Naive B cell (primary cell): ENCODE data around the gene TRAFD1. TPM values are rescaled to one million over a fixed set of nuclear protein-coding genes. Genes with fewer than 3 reads are reported as not detected.
"Not testable (repeated sequence)": the region's sequence is repeated elsewhere in the genome, so short reads cannot be mapped to it uniquely, and the experiment has no call there.

ENCODE experiments used
- ATAC-seq, 2 donors: fragments of 150-1000 bp; cut with Tn5 transposase; 2 replicates each; pipeline ENCODE4 v1.10.0; 2021; ENCODE audit warnings: low read depth in 2 of 2, mild to moderate bottlenecking in 2 of 2, moderate library complexity in 2 of 2
- DNase-seq: peaks from one replicate; pipeline ENCODE4 v3.0.0; 2022
- H3K27ac Mint-ChIP-seq, 6 donors: one replicate each; pipeline ENCODE4 v1.8.0; 2020 to 2022; ENCODE audit warnings: mild to moderate bottlenecking in 6 of 6, mixed read lengths in 6 of 6, moderate library complexity in 5 of 6, inconsistent platforms in 2 of 6
- H3K27me3 Mint-ChIP-seq, 3 donors: one replicate each; pipeline ENCODE4 v1.8.0; 2021 to 2022; ENCODE audit warnings: mixed read lengths in 3 of 3, mild to moderate bottlenecking in 1 of 3
- H3K36me3 Mint-ChIP-seq, 2 donors: one replicate each; pipeline ENCODE4 v1.8.0; 2020 to 2022; ENCODE audit warnings: mixed read lengths in 2 of 2, inconsistent platforms in 1 of 2, mild to moderate bottlenecking in 1 of 2
- H3K4me1 Mint-ChIP-seq, 3 donors: one replicate each; pipeline ENCODE4 v1.8.0; 2020 to 2022; ENCODE audit warnings: mixed read lengths in 3 of 3, inconsistent platforms in 1 of 3, mild to moderate bottlenecking in 1 of 3, moderate library complexity in 1 of 3
- H3K4me3 Mint-ChIP-seq, 8 donors: one replicate each; pipeline ENCODE4 v1.8.0; 2020 to 2022; ENCODE audit warnings: mild to moderate bottlenecking in 8 of 8, mixed read lengths in 8 of 8, moderate library complexity in 8 of 8, inconsistent platforms in 2 of 8
- H3K9me3 Mint-ChIP-seq, 7 donors: one replicate each; pipeline ENCODE4 v1.8.0; 2020 to 2022; ENCODE audit warnings: mixed read lengths in 7 of 7, mild to moderate bottlenecking in 5 of 7, inconsistent platforms in 2 of 7, moderate library complexity in 1 of 7
- polyA plus RNA-seq, 6 donors: library from polyadenylated mRNA; unstranded; fragments of 300-500 nt; fragmentation: Illumina TruSeq; gene quantifications; one replicate each; pipeline ENCODE4 v1.2.3, GENCODE V29; 2021; ENCODE audit warnings: low read depth in 6 of 6

The TRAFD1 gene
- polyA plus RNA-seq, 6 donors from 2014 or later, result 55.6 to 83.2 (median 80.2) TPM

DNA sequence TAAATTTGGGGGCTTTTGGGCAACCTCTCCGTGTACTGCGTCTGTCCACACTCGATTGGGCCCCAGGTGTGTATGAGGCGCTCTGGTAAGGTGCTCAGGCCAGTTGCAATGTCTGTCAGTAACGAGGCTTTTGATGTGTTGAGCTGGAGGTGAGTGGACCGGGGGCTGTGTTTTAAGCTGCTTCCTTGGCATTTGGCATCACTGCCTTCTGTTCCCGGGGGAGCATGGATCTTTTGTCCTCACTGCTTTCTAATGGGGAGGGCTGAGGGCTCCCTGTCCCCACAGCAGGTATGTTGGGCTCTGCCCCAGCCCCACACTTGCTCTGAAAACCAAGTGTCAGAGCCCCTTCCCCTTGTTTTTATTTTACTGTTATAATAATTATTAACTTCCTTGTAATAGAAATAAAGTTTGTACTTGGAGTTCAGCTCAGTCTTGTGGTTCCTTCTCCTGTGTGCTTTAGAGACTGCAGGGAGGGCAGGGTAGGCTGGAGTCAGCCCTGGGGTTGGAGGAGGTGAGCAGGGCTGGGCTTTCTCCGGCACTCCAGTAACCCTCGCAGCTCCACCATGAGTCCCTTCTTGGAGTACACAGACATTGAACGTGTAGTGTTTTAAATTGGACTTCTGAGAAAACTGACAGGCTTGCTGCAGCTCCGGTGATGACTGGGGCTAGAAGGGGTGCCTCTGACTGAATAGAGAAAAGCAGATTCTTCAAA, 28.0 kb downstream of the TRAFD1 start:
- peak overlapping the region in 1 of 8 donors; percentile 15 for H3K4me3 Mint-ChIP-seq
- no peak for ATAC-seq

DNA sequence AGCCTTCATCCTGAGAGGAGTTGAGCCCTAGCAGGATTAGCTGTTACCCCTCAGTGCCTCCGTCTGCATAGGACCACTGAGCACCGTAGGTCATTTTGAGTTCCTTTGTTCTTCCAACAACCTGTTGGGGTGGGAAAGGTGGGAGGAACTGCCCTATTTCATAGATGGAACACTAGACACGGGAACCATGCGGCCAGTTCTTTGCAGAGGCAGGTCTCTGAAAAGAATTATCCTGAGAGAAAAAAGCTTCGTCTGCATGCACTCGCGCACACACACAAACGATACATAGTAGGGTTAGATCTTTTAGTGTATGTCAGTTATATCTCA, 28.5 kb downstream of the TRAFD1 start:
- peak overlapping the region in 4 of 6 donors; percentile 45 to 92 (median 69) for H3K27ac Mint-ChIP-seq
- ATAC-seq, result no peak
- H3K27me3 Mint-ChIP-seq, result no peaks in the 10 kb centered on the region
- no peak for DNase-seq
- no peak overlapping the region for H3K4me3 Mint-ChIP-seq
- H3K36me3 Mint-ChIP-seq, result peaks cover 62 to 68% of the 10 kb centered on the region in 2 donors
- H3K4me1 Mint-ChIP-seq, result peaks cover 12 to 35% (median 28%) of the 10 kb centered on the region in 3 donors
- H3K9me3 Mint-ChIP-seq, result peaks cover 9 to 37% (median 31%) of the 10 kb centered on the region in 7 donors

More for the DNA sequence above, 28.0 kb downstream of the TRAFD1 start:
- Mint-ChIP-seq H3K27me3 (no peaks in the 10 kb centered on the region), H3K27ac (peak overlapping the region; percentile 13 to 80 (median 58)), H3K9me3 (peaks cover 8 to 32% (median 25%) of the 10 kb centered on the region in 7 donors), H3K36me3 (peaks cover 59 to 64% of the 10 kb centered on the region in 2 donors), H3K4me1 (peaks cover 10 to 29% (median 28%) of the 10 kb centered on the region in 3 donors)
- DNase-seq, result no peak

DNA sequence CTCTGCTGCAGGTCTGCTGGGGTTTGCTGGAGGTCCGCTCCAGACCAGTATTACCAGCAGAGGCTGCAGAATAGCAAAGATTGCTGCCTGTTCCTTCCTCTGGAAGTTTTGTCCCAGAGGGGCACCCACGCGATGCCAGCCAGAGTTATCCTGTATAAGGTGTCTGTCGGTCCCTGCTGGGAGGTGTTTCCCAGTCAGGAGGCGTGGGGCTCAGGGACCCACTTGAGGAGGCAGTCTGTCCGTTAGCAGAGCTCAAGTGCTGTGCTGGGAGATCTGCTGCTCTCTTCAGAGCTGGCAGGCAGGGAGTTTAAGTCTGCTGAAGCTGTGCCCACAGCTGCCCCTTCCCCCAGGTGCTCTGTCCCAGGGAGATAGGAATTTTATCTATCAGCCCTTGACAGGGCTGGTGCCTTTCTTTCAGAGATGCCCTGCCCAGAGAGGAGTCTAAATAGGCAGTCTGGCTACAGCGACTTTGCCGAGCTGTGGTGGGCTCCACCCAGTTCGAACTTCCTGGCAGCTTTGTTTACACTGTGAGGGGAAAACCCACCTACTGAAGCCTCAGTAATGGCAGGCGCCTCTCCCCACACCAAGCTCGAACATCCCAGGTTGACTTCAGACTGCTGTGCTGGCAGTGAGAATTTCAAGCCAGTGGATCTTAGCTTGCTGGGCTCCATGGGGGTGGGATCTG, 33.2 kb downstream of the TRAFD1 start:
- peaks cover 23 to 37% (median 33%) of the 10 kb centered on the region in 3 donors for H3K4me1 Mint-ChIP-seq

DNA sequence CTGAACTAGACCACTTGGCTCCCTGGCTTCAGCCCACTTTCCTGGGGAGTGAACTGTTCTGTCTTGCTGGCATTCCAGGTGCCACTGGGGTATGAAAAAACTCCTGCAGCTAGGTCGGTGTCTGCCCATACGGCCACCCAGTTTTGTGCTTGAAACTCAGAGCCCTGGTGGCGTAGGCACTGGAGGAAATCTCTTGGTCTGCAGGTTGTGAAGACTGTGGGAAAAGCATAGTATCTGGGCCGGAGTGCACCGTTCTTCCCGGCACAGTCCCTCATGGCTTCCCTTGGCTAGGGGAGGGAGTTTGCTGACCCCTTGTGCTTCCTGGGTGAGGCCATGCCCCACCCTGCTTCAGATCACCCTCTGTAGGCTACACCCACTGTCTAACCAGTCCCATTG, 33.8 kb downstream of the TRAFD1 start:
- peaks cover 9 to 47% (median 39%) of the 10 kb centered on the region in 7 donors for H3K9me3 Mint-ChIP-seq

More for the DNA sequence above, 33.2 kb downstream of the TRAFD1 start:
- Mint-ChIP-seq H3K4me3 (peak overlapping the region; percentile 43 to 90 (median 74)), H3K9me3 (peaks cover 9 to 48% (median 39%) of the 10 kb centered on the region in 7 donors), H3K36me3 (peaks cover 65 to 82% of the 10 kb centered on the region in 2 donors), H3K27ac (peak overlapping the region; percentile 67 to 96 (median 92))
- not testable (repeated sequence) for H3K27me3 Mint-ChIP-seq
- DNase-seq (peak; percentile 55), ATAC-seq (peak; percentile 86 to 92)

DNA sequence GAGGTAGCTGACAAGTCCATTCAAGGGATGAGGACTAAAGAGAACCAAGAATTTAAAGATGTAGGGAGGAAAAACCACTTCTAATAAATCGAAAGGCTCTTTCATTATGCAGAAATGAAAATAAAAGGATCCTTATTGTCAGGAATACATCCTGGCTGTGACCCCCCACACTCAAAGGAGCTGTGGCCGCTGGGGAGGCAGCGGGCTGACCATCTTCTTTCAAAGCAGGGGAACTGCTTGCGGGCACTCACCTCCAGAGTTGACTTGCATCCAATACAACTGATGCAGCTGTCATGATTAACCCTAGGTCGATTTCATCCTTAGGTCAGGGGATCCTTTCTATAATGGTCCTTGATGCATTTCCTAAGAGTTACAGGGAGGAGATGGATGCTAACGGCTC, 35.3 kb downstream of the TRAFD1 start:
- ATAC-seq (no peak), DNase-seq (no peak)
- Mint-ChIP-seq H3K4me1 (peaks cover 24 to 37% (median 33%) of the 10 kb centered on the region in 3 donors), H3K9me3 (peaks cover 9 to 41% (median 37%) of the 10 kb centered on the region in 7 donors), H3K4me3 (peak overlapping the region in 1 of 8 donors; percentile 12), H3K27me3 (no peaks in the 10 kb centered on the region), H3K36me3 (peaks cover 53 to 67% of the 10 kb centered on the region in 2 donors), H3K27ac (peak overlapping the region in 3 of 6 donors; percentile 57 to 87 (median 85))

More for the DNA sequence above, 33.8 kb downstream of the TRAFD1 start:
- H3K36me3 Mint-ChIP-seq, result peaks cover 60 to 77% of the 10 kb centered on the region in 2 donors
- peak overlapping the region in 7 of 8 donors; percentile 43 to 90 (median 76) for H3K4me3 Mint-ChIP-seq
- H3K4me1 Mint-ChIP-seq, result peaks cover 23 to 37% (median 33%) of the 10 kb centered on the region in 3 donors
- DNase-seq (no peak), ATAC-seq (no peak)
- H3K27ac Mint-ChIP-seq, result peak overlapping the region; percentile 67 to 96 (median 92)
- H3K27me3 Mint-ChIP-seq, result no peaks in the 10 kb centered on the region

DNA sequence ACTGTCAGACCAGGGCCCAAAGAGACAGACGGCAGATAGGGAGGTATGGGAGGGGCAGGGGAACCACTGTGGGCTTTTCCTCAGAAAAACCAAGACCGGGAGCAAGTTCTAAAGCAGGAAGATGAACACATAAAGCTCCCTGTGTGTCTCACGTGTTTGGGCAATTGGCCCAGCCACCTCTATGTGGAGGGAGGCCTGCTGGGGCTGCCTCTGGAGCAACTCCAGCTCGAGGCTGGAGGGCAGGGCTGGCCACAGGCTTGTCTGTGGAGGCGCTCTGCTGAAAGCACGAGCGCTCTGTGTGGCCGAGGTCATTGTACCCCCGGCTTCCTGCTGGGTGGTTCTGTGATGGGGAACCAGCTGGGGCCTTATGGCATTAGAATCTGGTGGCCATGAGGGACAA, 36.4 kb downstream of the TRAFD1 start:
- peaks cover 8 to 32% (median 28%) of the 10 kb centered on the region in 7 donors for H3K9me3 Mint-ChIP-seq
- peaks cover 42 to 56% of the 10 kb centered on the region in 2 donors for H3K36me3 Mint-ChIP-seq
- H3K4me3 Mint-ChIP-seq, result peak overlapping the region in 1 of 8 donors; percentile 3
- no peaks in the 10 kb centered on the region for H3K27me3 Mint-ChIP-seq
- H3K27ac Mint-ChIP-seq, result peak overlapping the region in 5 of 6 donors; percentile 59 to 94 (median 87)
- DNase-seq (no peak), ATAC-seq (no peak)
- peaks cover 27 to 31% (median 29%) of the 10 kb centered on the region in 3 donors for H3K4me1 Mint-ChIP-seq

DNA sequence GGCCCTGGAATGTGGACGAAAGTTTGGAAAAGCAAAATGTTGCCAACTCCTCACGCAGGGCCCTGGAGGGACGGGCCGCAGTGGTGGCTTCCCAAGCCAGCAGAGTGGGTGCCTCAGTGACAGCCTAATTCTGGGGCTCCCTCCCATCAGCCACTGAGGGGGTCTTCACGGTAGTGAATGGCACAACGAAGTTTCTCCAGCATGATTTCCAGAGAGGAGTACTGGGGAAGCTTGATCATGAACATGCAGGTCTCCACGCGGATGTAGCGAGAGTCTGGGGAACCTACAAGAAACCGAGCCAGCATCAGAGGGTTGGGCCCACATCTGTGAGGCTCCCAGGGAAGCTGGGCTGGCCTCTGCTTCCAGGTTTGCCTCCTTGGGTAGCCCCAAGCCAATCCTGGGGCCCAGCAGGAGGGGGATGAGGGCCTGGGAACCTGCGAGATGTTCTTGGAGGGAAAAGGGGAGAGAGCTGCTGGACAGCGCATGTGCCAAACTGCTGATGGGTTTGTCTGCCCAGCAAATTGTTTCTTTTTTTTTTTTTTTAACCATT, 37.0 kb downstream of the TRAFD1 start:
- peaks cover 25 to 29% (median 27%) of the 10 kb centered on the region in 3 donors for H3K4me1 Mint-ChIP-seq
- peak overlapping the region in 1 of 8 donors; percentile 41 for H3K4me3 Mint-ChIP-seq
- H3K27ac Mint-ChIP-seq, result peak overlapping the region in 5 of 6 donors; percentile 52 to 94 (median 73)
- H3K36me3 Mint-ChIP-seq, result peaks cover 36 to 50% of the 10 kb centered on the region in 2 donors
- no peaks in the 10 kb centered on the region for H3K27me3 Mint-ChIP-seq
- ATAC-seq (no peak), DNase-seq (no peak)
- H3K9me3 Mint-ChIP-seq, result peaks cover 6 to 26% (median 22%) of the 10 kb centered on the region in 7 donors

DNA sequence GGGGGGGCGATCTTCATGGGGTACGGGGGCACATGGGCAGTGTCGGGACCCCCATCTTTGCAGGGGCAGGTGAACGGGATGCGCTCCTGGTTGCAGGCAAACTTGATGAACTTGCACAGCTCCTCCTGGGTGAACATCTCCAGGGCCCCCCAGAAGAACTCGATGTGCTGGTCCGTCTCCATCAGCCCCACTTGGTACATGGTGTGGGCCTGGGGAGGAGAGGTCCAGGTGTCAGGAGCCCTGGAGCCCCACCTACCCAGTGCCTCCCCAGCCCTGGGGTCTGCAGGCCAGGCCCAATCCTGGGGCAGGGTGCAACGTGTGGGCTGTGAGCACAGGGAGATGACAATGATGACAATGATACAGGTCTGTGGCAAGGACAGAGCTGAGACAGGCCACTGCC, 37.7 kb downstream of the TRAFD1 start:
- H3K36me3 Mint-ChIP-seq, result peaks cover 28 to 42% of the 10 kb centered on the region in 2 donors

DNA sequence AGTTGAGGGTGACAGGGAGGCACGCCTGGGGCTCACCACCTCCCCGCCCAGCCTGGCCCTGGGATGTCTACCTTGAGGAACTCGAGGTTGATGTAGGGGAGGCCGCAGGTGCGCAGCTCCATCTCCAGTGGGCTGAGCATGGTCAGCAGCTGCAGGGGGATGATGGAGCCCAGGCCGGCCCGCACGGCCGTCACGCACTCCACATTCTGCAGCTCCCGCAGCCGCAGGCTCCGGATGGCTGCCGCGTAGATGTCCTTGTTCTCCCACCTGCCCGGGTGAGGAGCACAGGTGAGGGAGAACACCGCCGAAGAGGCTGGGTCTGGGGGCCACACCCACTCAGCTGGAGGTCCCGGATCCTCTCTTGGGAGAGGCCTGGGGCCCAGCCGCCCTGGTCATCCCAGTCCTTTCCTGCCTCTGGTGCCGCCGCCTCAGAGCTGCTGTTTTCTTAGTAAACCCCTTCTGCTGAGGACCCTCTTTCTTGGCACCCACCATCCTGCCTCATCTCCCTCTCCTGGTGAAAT, 38.2 kb downstream of the TRAFD1 start:
- Mint-ChIP-seq H3K27ac (no peak overlapping the region), H3K9me3 (peaks cover 0 to 15% (median 10%) of the 10 kb centered on the region in 7 donors), H3K36me3 (peaks cover 24 to 37% of the 10 kb centered on the region in 2 donors), H3K27me3 (no peaks in the 10 kb centered on the region), H3K4me3 (no peak overlapping the region), H3K4me1 (peaks cover 13 to 17% (median 16%) of the 10 kb centered on the region in 3 donors)
- ATAC-seq (no peak), DNase-seq (no peak)

More for the DNA sequence above, 37.7 kb downstream of the TRAFD1 start:
- Mint-ChIP-seq H3K9me3 (peaks cover 3 to 19% (median 14%) of the 10 kb centered on the region in 7 donors), H3K27ac (peak overlapping the region in 2 of 6 donors; percentile 38 to 60), H3K4me3 (no peak overlapping the region), H3K4me1 (peaks cover 18 to 22% (median 20%) of the 10 kb centered on the region in 3 donors), H3K27me3 (no peaks in the 10 kb centered on the region)
- ATAC-seq, result no peak
- DNase-seq, result no peak

DNA sequence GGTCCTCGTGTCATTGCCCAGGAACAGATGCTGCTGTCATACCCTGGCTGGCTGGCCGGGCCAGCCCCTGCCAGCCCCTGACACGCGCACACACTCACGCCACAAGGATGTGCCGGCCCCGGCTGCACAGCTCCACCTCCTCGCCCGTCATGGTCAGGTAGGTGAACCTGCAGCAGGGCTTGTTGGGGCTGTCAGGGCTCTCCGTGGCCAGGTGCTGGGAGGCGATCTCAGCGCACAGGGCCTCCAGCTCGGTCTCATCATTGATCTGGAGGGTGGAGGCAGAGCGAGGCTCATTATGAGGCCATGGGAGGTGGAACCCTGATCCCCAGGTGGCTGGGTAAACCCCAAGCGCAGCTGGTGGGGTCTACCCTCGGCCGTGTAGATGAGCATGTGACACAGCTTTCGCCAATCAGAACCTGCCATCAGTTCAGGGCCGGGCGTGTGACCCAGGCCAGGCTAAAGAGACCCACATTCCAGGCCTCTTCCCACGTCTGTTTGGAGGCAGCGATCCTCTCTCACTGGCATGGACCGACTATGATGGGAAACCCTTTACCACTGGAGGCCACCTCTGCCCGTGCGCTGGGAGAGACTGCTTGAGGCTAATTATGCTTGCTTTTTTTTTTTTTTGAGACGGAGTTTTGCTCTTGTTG, 38.8 kb downstream of the TRAFD1 start:
- H3K4me3 Mint-ChIP-seq, result no peak overlapping the region
- H3K9me3 Mint-ChIP-seq, result peaks cover 0 to 12% (median 4%) of the 10 kb centered on the region in 7 donors
- peaks cover 22 to 34% of the 10 kb centered on the region in 2 donors for H3K36me3 Mint-ChIP-seq
- H3K27ac Mint-ChIP-seq, result no peak overlapping the region
- peaks cover 7 to 12% (median 11%) of the 10 kb centered on the region in 3 donors for H3K4me1 Mint-ChIP-seq
- ATAC-seq (no peak), DNase-seq (no peak)
- no peaks in the 10 kb centered on the region for H3K27me3 Mint-ChIP-seq

DNA sequence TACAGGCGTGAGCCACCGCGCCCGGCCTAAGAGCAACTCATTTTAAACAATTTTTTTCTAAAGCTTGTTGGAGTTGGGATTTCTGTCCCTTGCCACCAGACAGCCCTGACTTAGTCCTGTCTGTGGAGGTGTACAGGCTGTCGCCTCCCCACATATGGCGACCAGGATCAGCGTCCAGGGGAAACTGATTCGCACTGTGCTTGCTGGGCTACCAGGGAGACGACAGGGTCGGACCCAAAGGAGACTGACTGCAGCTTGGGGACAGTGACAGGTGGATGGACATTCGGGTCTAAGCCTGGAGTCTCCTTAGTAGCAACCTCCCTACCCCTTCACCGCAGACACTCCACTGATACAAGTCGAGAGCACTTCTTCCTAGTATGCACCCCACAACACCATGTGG, 40.3 kb downstream of the TRAFD1 start:
- no peak for ATAC-seq
- no peak for DNase-seq
- H3K27ac Mint-ChIP-seq, result peak overlapping the region in 1 of 6 donors; percentile 52
- peaks cover 5 to 13% (median 11%) of the 10 kb centered on the region in 3 donors for H3K4me1 Mint-ChIP-seq
- H3K36me3 Mint-ChIP-seq, result peaks cover 9 to 35% of the 10 kb centered on the region in 2 donors
- H3K27me3 Mint-ChIP-seq, result no peaks in the 10 kb centered on the region
- H3K9me3 Mint-ChIP-seq, result peaks cover 0 to under 1% (median 0%) of the 10 kb centered on the region in 7 donors
- H3K4me3 Mint-ChIP-seq, result no peak overlapping the region

DNA sequence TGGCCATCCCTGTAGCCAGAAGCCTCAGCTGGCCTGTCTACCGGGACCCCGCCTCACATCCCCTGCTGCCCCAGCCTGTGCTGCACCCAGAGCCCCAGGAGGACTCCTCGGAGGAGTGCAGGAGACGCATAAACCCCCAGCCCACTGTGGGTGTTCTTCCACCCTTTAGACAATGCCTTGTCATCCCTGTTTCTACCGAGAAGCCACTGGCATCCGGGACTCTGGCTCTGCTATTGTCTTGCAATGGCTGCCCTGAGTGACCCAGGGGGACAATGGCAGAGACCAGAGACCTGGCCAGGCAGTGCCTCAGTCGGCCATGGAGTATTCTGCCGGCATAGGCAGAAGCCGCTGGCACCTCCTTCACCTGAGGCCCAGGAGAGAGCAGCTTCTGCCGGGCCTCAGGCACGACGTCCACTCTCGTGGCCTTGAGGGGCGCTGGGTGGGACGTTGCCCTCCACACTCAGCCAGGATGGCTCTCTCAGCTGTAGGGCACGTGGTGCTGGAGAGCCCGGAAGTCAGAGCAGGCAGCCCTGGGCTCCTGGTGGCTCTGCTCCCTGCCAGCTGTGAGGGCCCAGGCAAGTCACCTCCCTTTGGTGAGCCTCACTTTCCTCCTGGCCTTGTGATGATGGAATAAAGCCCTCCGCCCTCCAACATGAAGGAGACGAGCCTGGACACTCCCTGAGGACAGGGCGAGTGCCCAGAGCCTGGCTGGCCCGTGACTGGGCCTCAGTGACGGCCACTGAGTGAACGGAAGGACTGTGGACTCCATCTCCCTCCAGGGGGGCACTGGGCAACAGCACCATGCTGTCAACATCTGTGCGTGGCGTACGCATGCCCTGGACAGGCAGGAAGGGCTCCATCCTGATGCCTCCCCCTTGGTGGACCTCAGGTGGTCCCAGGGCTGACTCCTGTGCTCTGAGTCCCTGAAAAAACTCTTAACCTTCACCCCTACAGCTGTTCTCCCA, 41.0 kb downstream of the TRAFD1 start:
- H3K27ac Mint-ChIP-seq, result peak overlapping the region in 3 of 6 donors; percentile 4 to 52 (median 11)

More for the DNA sequence above, 41.0 kb downstream of the TRAFD1 start:
- Mint-ChIP-seq H3K9me3 (no peaks in the 10 kb centered on the region), H3K27me3 (no peaks in the 10 kb centered on the region), H3K36me3 (peaks cover 4 to 28% of the 10 kb centered on the region in 2 donors), H3K4me1 (peaks cover 5 to 13% (median 11%) of the 10 kb centered on the region in 3 donors), H3K4me3 (no peak overlapping the region)
- DNase-seq (no peak), ATAC-seq (no peak)
